H1 (cell line): ENCODE data around the gene PIAS1. TPM values are rescaled to one million over a fixed set of nuclear protein-coding genes. Genes with fewer than 3 reads are reported as not detected.

Experiments
- CTCF ChIA-PET: fragments of 300-600 bp; sonication (Branson Sonifier 250); formaldehyde crosslinking; loops from one replicate; lab custom pipeline; 2021; ENCODE audit not compliant: partially characterized antibody; lab: Charles Lee
- POLR2A ChIA-PET: fragments of 300-600 bp; sonication (Branson Sonifier 250); formaldehyde crosslinking; loops from one replicate; lab custom pipeline; 2021; ENCODE audit warnings: inconsistent platforms; ENCODE audit not compliant: partially characterized antibody; lab: Charles Lee
- DNase-seq, 2 experiments: peaks; one replicate each; pipeline versions ENCODE4 v3.0.0 to v3.0.0-alpha.2; 2010 to 2022; ENCODE audit warnings: low spot score in 2 of 2, low read depth in 1 of 2, mixed read lengths in 1 of 2
- FAIRE-seq: peaks from 2 replicates; lab custom pipeline; 2011; peaks lifted over from hg19 to GRCh38; lab: Jason Lieb, UNC
- H2AFZ ChIP-seq: 2 replicates; pipeline ENCODE4 v1.8.1; 2012; ENCODE audit warnings: low read length, inconsistent platforms
- H2AK5ac ChIP-seq: 2 replicates; pipeline ENCODE4 v1.6.1; 2013; ENCODE audit warnings: low read depth, low read length
- H2BK120ac ChIP-seq: replicated peaks from 2 replicates; pipeline ENCODE3; 2013; ENCODE audit warnings: low read depth, low read length, inconsistent platforms
- H2BK12ac ChIP-seq: 2 replicates; pipeline ENCODE4 v1.6.1; 2013; ENCODE audit warnings: low read depth, low read length
- H2BK15ac ChIP-seq: 2 replicates; pipeline ENCODE4 v1.6.1; 2013; ENCODE audit warnings: low read length
- H2BK20ac ChIP-seq: 2 replicates; pipeline ENCODE4 v1.6.1; 2013; ENCODE audit warnings: low read length
- H2BK5ac ChIP-seq: 2 replicates; pipeline ENCODE4 v1.6.1; 2013; ENCODE audit warnings: low read depth, low read length
- H3K14ac ChIP-seq: 2 replicates; pipeline ENCODE4 v1.6.1; 2013; ENCODE audit warnings: inconsistent platforms; ENCODE audit not compliant: insufficient read length
- H3K18ac ChIP-seq: 2 replicates; pipeline ENCODE4 v1.6.1; 2013; ENCODE audit warnings: low read length; ENCODE audit errors: extremely low read depth
- H3K23ac ChIP-seq: 2 replicates; pipeline ENCODE4 v1.6.1; 2013; ENCODE audit warnings: inconsistent platforms; ENCODE audit not compliant: insufficient read length
- H3K23me2 ChIP-seq: 2 replicates; pipeline ENCODE4 v1.6.1; 2013; ENCODE audit warnings: low read depth, low read length
- H3K27ac ChIP-seq: 2 replicates; pipeline ENCODE4 v1.6.1; 2011; ENCODE audit warnings: low read depth, low read length, inconsistent platforms
- H3K27me3 ChIP-seq, 4 experiments: replicated peaks in 1 of 4; 1 replicate in 1 of 4; 2 replicates in 3 of 4; pipeline versions ENCODE4 v1.6.1 to v1.8.1; 2011 to 2013; ENCODE audit warnings: low read length in 3 of 4, mild to moderate bottlenecking in 3 of 4, inconsistent platforms in 2 of 4, mixed read lengths in 2 of 4, moderate library complexity in 1 of 4; ENCODE audit not compliant: control insufficient read depth in 3 of 4, insufficient read depth in 3 of 4; ENCODE audit errors: extremely low read depth in 1 of 4
- H3K36me3 ChIP-seq, 4 experiments: 2 replicates each; pipeline versions ENCODE4 v1.6.1 to v1.8.1; 2011 to 2013; ENCODE audit warnings: mild to moderate bottlenecking in 4 of 4, low read length in 3 of 4, moderate library complexity in 2 of 4, control low read depth in 1 of 4, inconsistent platforms in 1 of 4; ENCODE audit not compliant: insufficient read depth in 4 of 4, control insufficient read depth in 2 of 4
- H3K4ac ChIP-seq: replicated peaks from 2 replicates; pipeline ENCODE3; 2013; ENCODE audit warnings: low read length, low read depth, mixed read lengths, inconsistent platforms; ENCODE audit not compliant: insufficient read length
- H3K4me1 ChIP-seq, 4 experiments: replicated peaks in 1 of 4; 1 replicate in 1 of 4; 2 replicates in 3 of 4; pipeline versions ENCODE4 v1.6.1 to v1.8.1; 2011 to 2013; ENCODE audit warnings: low read length in 3 of 4, inconsistent platforms in 2 of 4, mixed read lengths in 1 of 4; ENCODE audit not compliant: insufficient read depth in 4 of 4, control insufficient read depth in 3 of 4
- H3K4me2 ChIP-seq, 2 experiments: 2 replicates each; pipeline versions ENCODE4 v1.6.1 to v1.8.1; 2011 to 2013; ENCODE audit warnings: low read depth in 2 of 2, low read length in 2 of 2, control low read depth in 1 of 2, inconsistent platforms in 1 of 2, mild to moderate bottlenecking in 1 of 2; ENCODE audit not compliant: insufficient read depth in 1 of 2
- H3K4me3 ChIP-seq, 4 experiments: fragments of 200-600, 300-600 bp in 1 of 4; sonication (generic), shearing (Covaris generic), sonication (Bioruptor Twin) in 1 of 4; 2 replicates each; pipeline versions ENCODE4 v1.5.1 to v1.8.1; 2011 to 2016; ENCODE audit warnings: low read length in 4 of 4, low read depth in 3 of 4, control low read depth in 2 of 4, inconsistent platforms in 2 of 4, mild to moderate bottlenecking in 2 of 4, mixed read lengths in 1 of 4, moderate library complexity in 1 of 4; ENCODE audit not compliant: insufficient read depth in 2 of 4; ENCODE audit errors: extremely low read depth in 1 of 4
- H3K56ac ChIP-seq: replicated peaks from 2 replicates; pipeline ENCODE3; 2013; ENCODE audit warnings: low read depth, mild to moderate bottlenecking, mixed read lengths, low read length, inconsistent platforms; ENCODE audit not compliant: insufficient read length
- H3K79me1 ChIP-seq: 2 replicates; pipeline ENCODE4 v1.6.1; 2013; ENCODE audit warnings: low read depth, low read length, control low read depth
- H3K79me2 ChIP-seq, 2 experiments: 2 replicates each; pipeline versions ENCODE4 v1.6.1 to v1.8.1; 2012 to 2013; ENCODE audit warnings: low read length in 2 of 2, mild to moderate bottlenecking in 2 of 2, inconsistent platforms in 1 of 2; ENCODE audit not compliant: insufficient read depth in 2 of 2, control insufficient read depth in 1 of 2
- H3K9ac ChIP-seq, 4 experiments: replicated peaks in 1 of 4; 1 replicate in 1 of 4; 2 replicates in 3 of 4; pipeline versions ENCODE4 v1.6.1 to v1.8.1; 2011 to 2013; ENCODE audit warnings: low read depth in 3 of 4, low read length in 3 of 4, control low read depth in 2 of 4, mild to moderate bottlenecking in 2 of 4, moderate library complexity in 2 of 4, inconsistent platforms in 1 of 4; ENCODE audit errors: extremely low read depth in 1 of 4
- H3K9me3 ChIP-seq, 2 experiments: 2 replicates each; pipeline versions ENCODE4 v1.6.1 to v1.8.1; 2012 to 2013; ENCODE audit warnings: mild to moderate bottlenecking in 2 of 2, moderate library complexity in 2 of 2, control low read depth in 1 of 2, inconsistent platforms in 1 of 2, low read depth in 1 of 2, low read length in 1 of 2, mixed read lengths in 1 of 2; ENCODE audit not compliant: insufficient read depth in 2 of 2
- H4K20me1 ChIP-seq, 2 experiments: replicated peaks in 1 of 2; 2 replicates each; pipeline versions ENCODE3 to v1.8.1; 2011 to 2013; ENCODE audit warnings: inconsistent platforms in 2 of 2, low read length in 2 of 2, mild to moderate bottlenecking in 1 of 2; ENCODE audit not compliant: insufficient read depth in 2 of 2, control insufficient read depth in 1 of 2
- H4K5ac ChIP-seq: 2 replicates; pipeline ENCODE4 v1.6.1; 2013; ENCODE audit warnings: low read length, low read depth, mixed read lengths, inconsistent platforms; ENCODE audit not compliant: insufficient read length
- H4K8ac ChIP-seq: 2 replicates; pipeline ENCODE4 v1.8.0; 2013; ENCODE audit warnings: mild to moderate bottlenecking, moderate library complexity, low read length, inconsistent platforms; ENCODE audit not compliant: insufficient read depth; ENCODE audit errors: extremely low read depth
- H4K91ac ChIP-seq: replicated peaks from 2 replicates; pipeline ENCODE3; 2013; ENCODE audit warnings: low read length, mixed read lengths, inconsistent platforms; ENCODE audit not compliant: insufficient read length
- BACH1 ChIP-seq: IDR thresholded peaks from 2 replicates; pipeline ENCODE4 v1.6.1; 2012; ENCODE audit warnings: low read length, improper control_type of control experiment
- GABPA ChIP-seq: IDR thresholded peaks from 2 replicates; pipeline ENCODE4 v1.6.1; 2011; ENCODE audit warnings: mild to moderate bottlenecking, low read length, moderate library complexity, borderline replicate concordance; ENCODE audit not compliant: insufficient read depth
- SIN3A ChIP-seq, 2 experiments: IDR thresholded peaks in 1 of 2; conservative IDR thresholded peaks in 1 of 2; 2 replicates each; pipeline ENCODE4 v1.6.1; 2011 to 2012; ENCODE audit warnings: low read length in 2 of 2, improper control_type of control experiment in 1 of 2, low read depth in 1 of 2, mild to moderate bottlenecking in 1 of 2
- WGBS, 2 experiments: shearing (Covaris generic) in 1 of 2; methylation state at CpG; one replicate each; pipeline versions ENCODE4 v1.1.6 to v1.1.7; 2013 to 2015; ENCODE audit warnings: low lambda C conversion rate in 2 of 2, mixed read lengths in 2 of 2, inconsistent platforms in 1 of 2, low coverage in 1 of 2, missing lambda C conversion rate in 1 of 2; ENCODE audit not compliant: insufficient replicate concordance in 2 of 2, insufficient coverage in 1 of 2, insufficient read length in 1 of 2; ENCODE audit errors: extremely low coverage in 1 of 2, missing lambda C conversion rate in 1 of 2; 5-methylcytosine and 5-hydroxymethylcytosine counted together
- polyA plus RNA-seq, 7 experiments: library from polyadenylated mRNA; depleted of rRNA in 3 of 7; stranded (reverse) in 5 of 7; unstranded in 2 of 7; fragments of >200 nt in 5 of 7; fragments of 200-250 nt in 2 of 7; gene quantifications; 1 replicate in 5 of 7; 2 replicates in 1 of 7; 4 replicates in 1 of 7; pipeline versions ENCODE4 v1.2.1 to v1.2.3, GENCODE V29; 2011 to 2013; ENCODE audit warnings: missing spikeins in 2 of 7, mixed read lengths in 2 of 7
- total RNA-seq: library from RNA; stranded (reverse); fragmentation: NEBNext Ultra II Directional; extraction: Animal tissue kit (Norgen Biotek cat#: 25700); gene quantifications from 2 replicates; pipeline ENCODE4 v1.2.1, GENCODE V29; 2021

PIAS1 gene
- total and polyA plus RNA-seq, 2 of the 8 experiments (the other 6 are each of a cell fraction or from before 2014, with no cell fraction given) = 30.8 to 34.5 TPM

DNA sequence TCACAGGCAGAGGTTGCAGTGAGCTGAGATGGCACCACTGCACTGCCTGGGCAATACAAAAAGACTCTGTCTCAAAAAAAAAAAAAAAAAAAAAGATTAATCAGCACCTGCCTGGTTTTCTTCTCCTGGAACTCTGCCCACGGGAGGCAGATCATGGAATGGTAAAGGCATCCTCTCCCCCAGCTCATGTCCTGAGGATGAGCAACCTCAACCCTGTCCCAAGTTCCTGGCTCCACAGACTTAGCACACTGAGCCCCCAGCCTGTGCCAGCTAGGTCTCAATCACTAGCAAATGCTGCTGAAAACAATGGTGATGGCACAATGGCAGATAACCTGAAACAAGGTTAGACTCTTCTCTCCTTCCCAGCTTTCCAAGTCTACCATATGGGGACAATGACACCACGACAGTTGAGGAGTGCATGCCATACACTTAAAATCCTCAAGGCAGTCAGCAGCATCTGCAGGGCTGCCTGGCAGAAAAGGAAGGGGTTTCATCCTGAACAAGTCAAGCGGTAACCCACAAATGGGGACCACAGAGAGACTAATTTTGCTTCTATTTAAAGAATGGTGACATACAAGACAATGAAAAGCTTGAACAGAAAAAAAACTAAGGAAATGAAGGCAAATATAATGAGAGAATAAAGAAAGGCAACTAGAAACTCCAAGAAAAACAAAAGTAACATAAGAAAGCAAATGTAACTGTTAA, 170.6 kb downstream of the PIAS1 start:
- Histone ChIP-seq H4K20me1 (peaks cover 4 to 11% of the 10 kb centered on the region in 2 experiments), H3K18ac (no peak overlapping the region), H2BK12ac (no peak overlapping the region), H3K79me1 (peaks cover 33% of the 10 kb centered on the region), H3K23ac (no peak overlapping the region), H3K4me1 (peaks cover 6 to 9% (median 7%) of the 10 kb centered on the region in 4 experiments), H2AFZ (no peak overlapping the region), H2BK15ac (no peak overlapping the region), H4K8ac (no peak overlapping the region), H2BK20ac (no peak overlapping the region), H3K36me3 (peaks cover 0 to 16% (median 4%) of the 10 kb centered on the region in 4 experiments; a peak in 4 of 8 replicates), H3K4me3 (no peak overlapping the region), H3K79me2 (peaks cover 33 to 71% of the 10 kb centered on the region in 2 experiments), H3K14ac (no peak overlapping the region), H3K56ac (no peak overlapping the region), H3K27ac (no peak overlapping the region), H2BK5ac (no peak overlapping the region), H2AK5ac (0 out of 2 replicates have a peak overlapping the region, but pooled peaks have one; percentile 75), H4K5ac (no peak overlapping the region), H2BK120ac (peak overlapping the region; percentile 19), H3K9ac (no peak overlapping the region; a peak in 1 of 7 replicates), H4K91ac (no peak overlapping the region), H3K4ac (no peak overlapping the region), H3K4me2 (no peak overlapping the region), H3K23me2 (peaks cover 9% of the 10 kb centered on the region; the same call in 1 of the 2 replicates), H3K27me3 (no peaks in the 10 kb centered on the region), H3K9me3 (peaks cover 0 to 15% of the 10 kb centered on the region in 2 experiments; a peak in 2 of 4 replicates)
- DNase-seq (peak in 1 of 2 experiments; percentile 29), FAIRE-seq (no peak)
- ChIA-PET CTCF (interaction anchor here (0.7 to 2.1 kb wide), 3 partner anchors 13 to 338 kb away, joined by 3 to 7 read pairs (median 3); no protein-coding TSS in a partner anchor), POLR2A (interaction anchor here (1.3 to 2.3 kb wide), 5 partner anchors 10 to 117 kb away, joined by 3 to 11 read pairs (median 5); no protein-coding TSS in a partner anchor)
- 78% methylated on average over 3 of the region's 3 CpGs; no CpG with 5 or more reads in 1 of the 2 experiments for WGBS, 2 experiments
- TF ChIP-seq BACH1 (no peak), GABPA (no peak), SIN3A (conservative IDR thresholded peaks at IDR 0.05 in 1 of 2, IDR thresholded peaks at IDR 0.05 in 1 of 2; ENCODE audit: low read depth in 1 of 2, low read length in 2 of 2) (no peak)
